NCI-H1105 treated with DMSO at 0.1 percent for 48 hours (cell line): Measurements from ENCODE around the gene SRC.

Experiments
- DNase-seq: peaks from one replicate; lab custom pipeline; 2025; lab: John Stamatoyannopoulos, UW

The SRC gene

DNA sequence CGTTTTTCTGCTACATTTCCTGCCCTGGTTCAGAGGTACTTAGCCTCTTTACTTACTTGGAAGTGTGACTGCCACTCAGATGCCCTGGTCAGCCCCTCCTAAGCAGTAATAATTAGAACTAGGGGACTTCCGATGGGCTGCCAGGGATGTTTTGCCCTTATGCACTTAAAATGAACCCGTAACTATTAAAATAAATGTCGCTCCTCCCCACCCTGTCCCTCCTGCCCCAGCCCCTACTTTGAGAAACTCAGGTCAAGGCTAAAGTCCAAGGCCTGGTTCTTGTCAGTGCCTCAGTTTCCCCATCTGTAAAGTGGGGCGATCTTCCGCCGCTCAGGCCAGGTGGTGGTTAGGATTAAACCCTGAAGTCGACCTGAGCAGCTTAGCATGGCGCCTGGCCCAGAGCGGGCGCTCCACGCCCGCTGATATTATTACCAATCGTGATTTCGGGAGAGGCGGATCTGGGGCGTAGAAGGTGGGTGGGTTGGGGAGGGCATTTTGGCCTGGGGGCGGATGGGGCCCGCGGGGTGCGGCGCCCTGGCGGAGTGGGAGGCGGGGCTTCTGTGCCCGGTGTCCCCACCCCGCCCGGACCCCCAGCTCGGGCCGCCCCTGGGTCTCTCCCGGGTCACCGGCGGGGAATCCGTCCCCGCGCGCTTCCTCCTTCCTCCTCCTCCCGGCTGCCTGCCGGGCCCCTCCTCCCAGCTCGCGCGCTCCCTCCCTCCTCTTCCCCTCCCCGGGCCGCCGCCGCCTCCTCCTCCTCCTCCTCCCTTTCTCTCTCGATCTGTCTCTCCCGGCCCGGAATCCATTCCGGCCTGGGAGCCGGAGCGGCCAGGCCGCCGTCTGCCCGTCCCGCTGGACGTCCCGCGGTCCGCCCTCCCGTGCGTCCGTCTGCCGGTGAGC, at the start of gene SRC:
TSS of gene SRC (plus strand) at position 802 of the 897 bp plus-strand sequence. CDS start 38,014 bp downstream, outside the sequence.
- DNase-seq = peak; percentile 27

DNA sequence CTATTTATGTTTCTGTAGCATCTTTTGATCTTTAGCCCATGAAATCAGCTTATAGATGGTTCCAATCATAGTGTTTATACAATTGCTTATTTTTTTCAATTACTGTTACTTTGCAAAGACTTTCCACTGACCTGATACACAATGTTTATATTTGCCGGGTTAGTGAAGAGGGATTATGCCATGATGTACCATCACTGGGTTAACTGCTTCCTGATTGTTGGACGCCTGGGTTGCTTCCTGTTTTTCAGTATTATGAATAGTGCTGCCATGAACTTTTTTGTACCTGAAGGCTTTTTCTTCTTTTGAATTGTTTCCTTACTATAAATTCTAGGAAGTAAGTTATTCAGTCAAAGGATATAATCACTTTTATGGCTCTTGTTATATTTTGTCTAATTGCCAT, 49.6 kb upstream of the SRC start:
- DNase-seq = no peak

DNA sequence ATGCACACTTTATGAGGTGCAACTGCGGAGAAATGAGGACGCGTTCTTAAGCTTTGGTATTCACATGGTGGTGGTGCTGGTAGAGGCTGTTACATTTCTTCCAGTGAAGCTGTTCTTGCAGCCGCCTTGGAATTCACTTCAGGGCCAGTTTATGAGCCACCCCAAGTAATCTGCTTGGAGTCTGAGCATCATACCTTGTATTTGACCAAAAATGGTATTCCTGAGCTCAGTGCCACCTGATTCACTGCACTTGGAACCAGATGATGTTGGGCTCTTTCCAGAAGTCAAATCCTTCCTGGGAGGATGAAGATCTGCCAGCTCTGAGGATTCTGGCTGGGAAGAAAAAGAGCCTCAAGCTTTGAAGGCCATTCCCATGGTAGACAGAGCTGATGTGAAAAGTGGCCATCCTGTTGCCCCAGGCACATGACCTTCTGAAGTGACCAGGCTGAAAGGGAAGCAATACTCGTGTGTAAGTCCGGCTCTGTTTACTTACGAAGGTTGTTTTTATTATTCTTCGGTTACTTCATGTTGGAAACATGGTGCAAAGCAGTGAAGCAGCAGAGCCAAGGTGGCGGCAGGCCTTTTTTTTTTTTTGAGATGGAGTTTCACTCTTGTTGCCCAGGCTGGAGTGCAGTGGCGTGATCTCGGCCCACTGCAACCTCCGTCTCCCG, 48.7 kb upstream of the SRC start:
- no peak for DNase-seq

DNA sequence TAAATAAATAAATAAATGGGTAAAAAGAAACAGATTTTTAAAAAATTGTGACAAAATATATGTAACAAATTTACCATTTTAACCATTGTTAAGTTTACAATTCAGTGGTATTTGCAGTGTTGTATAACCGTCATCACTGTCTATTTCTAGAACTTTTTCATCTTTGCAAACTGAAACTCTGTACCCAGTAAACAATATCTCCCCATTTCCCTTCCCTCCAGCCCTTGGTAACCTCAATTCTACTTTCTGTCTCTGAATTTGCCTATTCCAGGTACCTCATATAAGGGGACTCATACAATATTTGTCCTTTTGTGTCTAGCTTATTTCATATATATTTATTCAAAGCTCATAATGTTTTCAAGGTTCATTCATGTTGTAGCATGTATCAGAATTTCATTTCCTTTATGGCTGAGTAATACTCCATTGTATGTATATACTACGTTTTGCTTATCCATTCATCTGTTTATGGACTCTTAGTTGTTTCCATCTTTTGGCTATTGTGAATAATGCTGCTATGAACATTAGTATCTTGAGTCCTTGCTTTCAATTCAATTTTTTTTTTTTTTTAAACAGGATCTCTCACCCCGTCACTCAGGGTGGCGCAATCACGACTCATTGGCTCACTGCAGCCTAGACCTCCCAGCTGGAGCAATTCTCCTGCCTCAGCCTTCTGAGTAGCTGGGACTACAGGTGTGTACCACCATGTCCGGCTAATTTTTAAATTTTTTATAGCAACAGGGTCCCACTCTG, 47.6 kb upstream of the SRC start:
- no peak for DNase-seq

DNA sequence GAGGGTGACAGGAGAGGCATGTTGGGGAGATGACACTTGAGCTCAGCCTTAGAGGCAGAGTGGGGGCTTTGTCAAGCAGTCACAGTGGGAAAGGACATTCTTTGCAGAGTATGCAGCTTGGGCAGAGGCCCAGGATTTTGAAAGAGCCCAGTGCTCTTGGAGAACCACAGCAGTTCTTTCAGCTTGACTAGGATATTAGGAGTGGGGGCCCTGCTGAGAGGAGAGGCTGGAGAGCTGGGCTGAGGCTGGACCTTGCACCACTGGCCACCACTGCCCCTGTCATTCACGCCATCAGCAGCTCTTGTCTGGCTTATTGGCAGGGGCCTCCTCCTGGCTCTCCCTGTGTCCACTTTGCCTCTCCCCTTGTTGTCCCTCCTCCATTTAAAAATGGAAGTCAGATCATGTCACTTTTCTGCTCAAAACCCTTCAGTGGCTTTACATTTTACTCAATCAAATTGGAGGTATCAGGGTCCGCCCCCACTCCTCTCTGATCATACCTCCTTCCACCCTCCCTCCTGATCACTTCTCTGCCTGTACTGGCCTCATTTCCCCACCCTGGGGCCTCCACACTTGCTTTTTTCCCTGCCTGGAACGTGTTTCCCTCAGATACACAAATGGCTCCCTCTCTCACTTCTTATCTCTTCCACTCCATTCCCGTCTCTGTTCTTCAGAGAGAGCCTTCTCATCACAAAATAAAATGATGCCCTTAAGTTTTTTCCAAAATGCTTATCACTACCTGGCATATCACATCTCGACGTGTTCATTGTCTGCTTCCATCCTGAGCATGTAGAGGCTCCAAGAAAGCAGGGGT, 46.0 kb upstream of the SRC start:
- DNase-seq = no peak

DNA sequence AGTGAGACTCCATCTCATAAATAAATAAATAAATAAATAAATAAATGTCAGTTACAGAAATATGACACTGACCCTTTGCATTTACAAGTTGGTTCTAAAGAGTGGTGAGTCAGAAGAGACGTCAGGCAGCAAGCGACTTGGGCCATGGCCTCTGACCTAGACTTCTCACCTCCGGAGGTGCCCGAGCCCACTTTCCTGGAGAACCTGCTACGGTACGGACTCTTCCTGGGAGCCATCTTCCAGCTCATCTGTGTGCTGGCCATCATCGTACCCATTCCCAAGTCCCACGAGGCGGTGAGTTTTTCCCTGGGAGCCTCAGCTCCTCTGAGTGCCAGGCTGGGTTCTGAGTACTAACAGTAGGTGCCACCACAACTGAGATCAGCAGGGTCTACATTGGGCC, 44.8 kb upstream of the SRC start:
- no peak for DNase-seq

DNA sequence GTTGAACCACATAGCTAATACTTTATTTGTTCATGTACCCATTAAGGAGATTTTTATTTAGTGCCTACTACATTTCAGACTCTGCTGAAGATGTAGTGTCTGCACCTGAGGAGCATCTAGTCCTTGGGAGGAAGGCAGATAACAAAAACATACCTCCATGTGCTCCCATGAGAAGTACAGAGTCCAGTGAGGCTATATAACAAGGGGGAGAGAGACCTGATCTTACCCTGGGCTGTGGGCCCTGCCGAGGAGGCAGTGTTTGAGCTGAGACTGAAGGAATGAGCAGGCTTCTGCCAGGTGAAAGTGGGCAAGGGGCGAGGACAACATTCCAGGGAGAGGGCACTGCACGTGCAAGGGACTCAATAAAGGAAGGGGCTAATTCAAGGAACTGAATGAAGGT, 44.4 kb upstream of the SRC start:
- no peak for DNase-seq

DNA sequence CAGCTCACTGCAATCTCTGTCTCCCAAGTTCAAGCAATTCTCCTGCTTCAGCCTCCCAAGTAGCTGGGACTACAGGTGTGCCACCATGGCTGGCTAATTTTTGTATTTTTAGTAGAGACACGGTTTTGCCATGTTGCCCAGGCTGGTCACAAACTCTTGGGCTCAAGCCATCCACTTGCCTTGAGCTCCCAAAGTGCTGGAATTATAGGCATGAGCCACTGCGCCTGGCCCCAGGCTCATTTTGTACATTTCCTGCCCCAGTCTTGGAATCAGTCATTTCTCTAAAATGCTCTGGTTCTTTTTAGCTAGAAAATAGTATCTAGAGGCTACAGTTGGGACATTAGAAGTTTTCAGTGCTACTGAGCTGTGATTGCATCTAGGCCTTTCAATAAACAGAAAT, 43.0 kb upstream of the SRC start:
- no peak for DNase-seq

DNA sequence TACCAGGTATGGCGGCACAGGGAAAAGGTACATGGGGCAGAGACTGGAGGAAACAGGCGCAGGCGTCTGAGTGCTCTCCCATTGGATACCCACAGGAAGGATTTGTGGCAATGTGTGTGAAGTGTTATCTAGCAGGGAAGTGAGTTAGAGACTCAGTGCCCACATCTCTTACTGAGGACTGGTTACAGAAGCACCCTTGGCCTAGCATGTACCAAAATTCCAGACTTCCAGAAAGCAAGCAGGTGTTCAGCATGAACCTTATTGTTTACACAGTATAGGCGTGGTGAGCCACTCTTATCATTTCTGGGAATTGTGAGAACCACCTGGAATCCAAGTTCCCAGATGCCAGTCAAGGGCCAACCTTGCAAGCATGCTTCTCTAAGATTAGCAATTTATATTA, 42.3 kb upstream of the SRC start:
- peak; percentile 78 for DNase-seq

DNA sequence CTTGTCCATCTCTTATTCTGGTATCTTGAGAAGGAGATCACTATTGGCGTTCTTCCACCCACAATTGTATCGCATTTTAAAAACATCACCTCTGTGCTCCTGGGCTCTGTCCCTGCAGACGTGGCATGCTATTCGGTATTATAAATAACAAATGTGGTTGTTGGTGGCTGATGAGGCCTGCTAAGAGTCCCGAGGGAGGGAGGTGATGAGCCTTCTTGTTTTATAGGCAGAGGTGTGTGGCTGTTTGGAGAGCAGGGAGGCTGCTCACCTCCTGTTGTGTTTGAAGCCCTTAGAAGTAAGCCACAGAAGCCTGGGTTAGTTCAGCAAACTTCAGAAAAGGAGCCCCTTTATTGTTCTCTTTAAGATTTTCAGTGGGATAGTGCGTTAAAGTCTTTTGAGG, 40.9 kb upstream of the SRC start:
- DNase-seq = no peak

DNA sequence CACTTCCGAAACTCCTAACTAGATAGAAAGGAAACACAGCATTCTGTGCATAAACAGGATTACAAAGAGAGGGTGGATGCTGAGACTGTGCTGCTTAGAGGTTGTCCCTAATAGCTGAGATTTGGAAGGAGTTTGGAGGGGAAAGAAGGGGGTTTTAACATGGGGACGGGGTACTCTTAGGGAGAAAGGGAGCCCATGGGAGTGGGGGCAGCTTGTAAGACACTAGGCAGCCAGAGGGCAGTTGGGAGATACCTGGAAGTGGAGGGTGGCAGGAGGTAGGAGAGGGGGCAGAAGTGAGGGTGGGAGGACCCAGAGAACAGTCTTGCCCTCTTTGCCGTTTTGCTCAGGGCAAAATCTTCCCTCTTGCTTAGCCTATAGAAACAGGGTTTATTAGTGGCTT, 40.1 kb upstream of the SRC start:
- DNase-seq = no peak

DNA sequence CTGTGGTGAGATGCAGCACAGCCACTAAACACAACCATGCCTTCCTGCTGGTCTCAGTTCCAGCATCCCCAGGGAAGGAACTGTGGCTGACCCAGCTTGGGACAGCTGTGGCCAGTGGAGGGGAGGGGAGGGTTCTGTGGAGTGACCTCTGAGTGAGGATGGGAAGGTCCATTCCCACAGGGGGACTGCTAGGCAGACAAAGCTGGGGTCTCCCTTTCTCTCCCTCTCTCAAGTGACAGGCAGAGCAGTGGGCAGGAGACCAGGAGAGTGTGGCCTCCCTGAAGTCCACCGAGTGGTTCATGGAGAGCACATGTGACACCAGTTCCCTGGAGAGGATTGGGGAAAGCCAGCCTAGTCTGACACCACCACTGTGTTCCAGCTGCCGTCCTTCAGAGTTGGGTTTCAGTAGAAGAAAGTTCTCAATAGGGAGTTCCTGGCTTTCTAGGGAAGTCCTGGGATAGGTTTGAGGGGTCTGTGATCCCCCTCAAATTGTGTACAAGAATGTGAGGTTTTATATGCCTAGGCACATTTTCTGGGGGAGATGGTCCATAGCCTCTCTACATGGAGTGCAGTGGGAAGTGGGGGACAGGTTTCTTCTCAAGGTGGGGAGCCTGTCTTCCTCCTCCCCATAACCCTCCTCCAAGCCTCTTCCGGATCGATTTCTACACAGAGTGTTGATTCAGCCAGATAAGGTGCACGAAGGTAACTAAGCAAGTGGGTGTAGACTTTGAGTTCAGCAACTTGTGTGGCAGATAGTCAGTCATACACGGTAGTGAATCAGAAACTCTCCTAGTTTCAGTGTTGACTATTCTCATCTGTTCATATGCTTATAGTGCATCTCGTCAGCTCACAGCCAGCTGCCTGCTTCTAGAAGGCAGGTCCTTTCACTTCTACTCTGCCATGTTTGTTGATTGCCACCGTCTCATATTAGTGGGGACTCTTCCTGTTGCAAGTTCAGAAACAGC, 37.6 kb upstream of the SRC start:
- no peak for DNase-seq

DNA sequence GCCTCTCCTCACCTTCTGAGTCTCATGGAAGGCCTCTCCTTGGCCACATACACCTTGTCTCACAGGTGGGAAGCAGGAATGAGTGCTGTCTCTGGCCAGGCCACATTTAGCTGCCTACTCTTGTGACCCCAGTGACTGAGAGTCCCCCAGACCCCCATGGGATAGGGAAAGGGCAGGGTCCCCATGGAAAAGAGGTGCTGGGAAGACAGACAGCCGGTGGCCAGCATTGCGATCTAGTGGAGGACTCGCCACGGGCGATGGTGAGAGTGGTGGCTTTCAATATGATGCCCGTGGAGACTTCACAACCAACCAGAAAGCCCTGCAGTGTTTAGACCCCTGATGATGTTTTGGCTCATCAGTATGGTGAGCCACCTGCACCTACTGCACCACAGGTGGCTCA, 36.6 kb upstream of the SRC start:
- no peak for DNase-seq

DNA sequence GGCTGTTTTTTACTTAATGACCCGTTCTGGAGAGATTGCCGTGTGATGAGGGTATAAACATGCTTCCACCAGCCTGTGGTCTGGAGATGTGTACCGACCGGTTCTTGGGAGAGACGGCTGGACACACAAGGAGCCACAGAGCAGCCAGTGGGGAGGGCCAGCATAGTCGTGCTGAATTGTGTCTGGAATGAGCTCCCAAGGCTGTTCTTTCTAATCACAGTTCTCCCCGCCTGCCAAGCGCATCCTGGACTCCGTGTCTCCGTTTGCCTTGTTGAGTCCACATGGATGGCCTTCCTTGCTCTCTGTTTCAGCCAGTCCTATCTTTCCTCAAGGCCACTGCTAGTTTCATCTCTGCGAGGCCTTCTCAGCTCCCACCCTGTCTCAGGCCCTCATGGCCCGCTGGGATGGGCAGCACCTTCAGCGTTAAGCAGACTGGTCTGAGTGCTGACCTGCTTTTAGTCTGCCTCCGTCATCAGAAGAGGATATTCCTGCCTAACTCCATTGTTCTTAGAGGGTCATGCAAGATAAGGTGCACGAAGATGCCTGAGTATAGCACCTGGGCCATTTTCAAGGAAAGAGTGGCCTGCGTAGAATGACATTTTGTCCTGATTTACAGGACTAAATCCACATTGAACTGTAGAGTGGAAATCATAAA, 35.9 kb upstream of the SRC start:
- DNase-seq = no peak

DNA sequence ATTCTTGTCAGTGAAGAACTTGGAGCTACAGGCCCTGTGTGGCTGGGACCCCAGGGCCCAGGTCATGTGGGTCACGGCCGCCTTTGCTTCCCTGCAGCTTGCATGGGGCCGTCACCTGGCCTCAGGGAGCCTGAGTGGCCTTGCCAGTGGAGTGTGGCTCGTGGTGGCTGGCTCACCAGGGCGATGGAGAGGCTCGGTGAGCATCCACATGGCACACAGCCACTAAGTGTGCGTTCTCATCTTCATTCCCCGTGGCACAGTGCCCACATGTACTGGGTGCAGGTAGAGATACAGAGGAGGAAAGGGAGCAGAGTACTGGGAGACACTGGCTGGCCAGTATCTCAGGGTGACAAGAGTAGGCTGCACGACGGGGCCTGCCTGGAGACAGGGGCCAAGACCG, 35.0 kb upstream of the SRC start:
- DNase-seq = no peak

DNA sequence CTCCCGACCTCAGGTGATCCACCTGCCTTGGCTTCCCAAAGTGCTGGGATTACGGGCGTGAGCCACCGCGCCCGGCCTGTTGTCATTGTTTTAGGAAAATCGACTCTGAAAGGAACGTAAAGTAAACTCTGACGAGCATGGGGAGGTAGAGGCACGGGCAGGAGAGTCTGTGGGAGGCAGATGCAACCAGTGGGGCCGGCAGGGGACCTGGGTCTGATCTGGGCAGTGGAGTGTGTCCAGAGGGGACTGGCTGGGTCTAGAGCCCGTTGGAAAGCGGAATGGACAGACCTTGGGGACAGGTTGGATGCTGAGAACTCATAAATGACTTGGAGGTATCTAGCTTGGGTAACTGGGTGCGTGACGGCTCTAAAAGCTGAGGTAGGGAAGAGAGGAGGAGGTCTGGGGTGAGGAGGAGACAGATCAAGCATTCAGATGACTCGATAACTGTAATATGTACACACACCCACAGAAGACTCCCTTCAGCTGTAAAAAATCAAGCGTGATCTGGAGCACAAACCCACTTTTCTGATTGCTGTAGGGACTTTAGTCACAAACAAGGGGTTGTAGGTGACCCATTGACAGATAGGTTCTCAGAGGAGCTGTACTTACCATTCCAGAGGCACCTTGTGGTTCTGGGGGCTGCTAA, 34.1 kb upstream of the SRC start:
- no peak for DNase-seq

DNA sequence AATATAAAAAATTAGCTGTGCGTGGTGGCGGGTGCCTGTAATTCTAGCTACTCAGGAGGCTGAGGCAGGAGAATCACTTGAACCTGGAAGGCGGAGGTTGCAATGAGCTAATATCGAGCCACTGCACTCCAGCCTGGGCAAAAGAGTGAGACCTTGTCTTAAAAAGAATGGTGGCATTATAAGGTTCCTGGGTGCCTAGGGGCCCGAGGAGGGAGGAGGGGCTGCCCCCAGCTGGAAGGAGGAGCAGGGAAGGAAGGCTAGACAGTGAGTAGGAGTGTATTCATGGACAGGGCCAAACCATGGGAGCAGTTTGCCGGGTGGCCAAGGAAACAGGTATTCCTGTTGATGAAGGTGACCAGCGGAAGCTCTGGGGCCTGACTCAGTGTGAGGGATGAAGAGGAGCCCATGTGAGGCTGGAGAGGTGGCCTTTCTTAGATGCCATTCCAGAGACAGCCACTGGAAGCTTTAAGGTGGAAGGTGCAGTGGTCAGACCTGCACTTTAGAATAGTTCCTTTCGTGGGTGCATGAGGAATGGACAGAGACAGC, 32.3 kb upstream of the SRC start:
- DNase-seq = no peak

DNA sequence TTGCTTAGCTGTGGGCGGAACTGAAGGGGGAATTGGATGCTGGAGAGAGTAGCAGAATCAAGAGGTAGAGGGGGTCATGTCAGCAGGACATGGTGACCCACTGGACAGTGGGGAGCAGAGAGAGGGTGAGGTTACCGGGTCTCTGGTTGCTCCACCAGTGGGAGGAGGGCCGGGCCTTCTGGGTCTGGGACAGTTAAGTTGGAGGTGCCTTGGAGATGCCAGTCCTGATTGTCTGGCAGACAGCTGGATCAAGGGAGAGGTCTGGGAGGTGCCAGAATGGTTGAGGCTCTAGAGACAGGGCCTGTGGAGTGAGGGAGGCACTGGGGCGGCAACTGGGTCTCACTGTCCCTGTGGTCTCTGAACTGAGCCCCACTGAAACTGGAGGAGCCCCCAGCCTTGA, 31.8 kb upstream of the SRC start:
- DNase-seq = no peak

DNA sequence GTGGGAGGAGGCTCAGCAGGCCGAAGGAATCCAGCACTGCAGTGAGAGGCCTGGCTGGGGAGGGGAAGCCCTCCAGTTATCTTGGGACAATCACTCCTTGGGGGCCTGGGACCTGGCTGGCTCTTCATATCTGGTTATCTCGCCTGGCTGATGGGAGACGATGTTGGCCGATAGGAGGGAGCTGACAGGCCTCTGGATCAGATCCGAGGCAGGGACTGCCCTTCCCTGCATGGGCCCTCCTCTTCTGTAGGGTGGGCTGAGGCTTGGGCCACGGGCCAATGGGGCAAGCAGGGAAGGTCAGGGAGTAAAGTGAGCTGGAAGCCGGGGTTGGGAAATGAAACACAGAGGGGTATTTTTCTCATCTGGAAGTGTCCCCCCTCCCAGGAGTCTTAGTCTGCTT, 31.3 kb upstream of the SRC start:
- no peak for DNase-seq
